OCI-LY7 (cell line): ENCODE results near the gene C16orf54. TPM values are rescaled to one million over a fixed set of nuclear protein-coding genes. Genes with fewer than 3 reads are reported as not detected.
"Not testable (repeated sequence)": the region's sequence is repeated elsewhere in the genome, so short reads cannot be mapped to it uniquely, and the experiment has no call there.

Experiments used
- BruUV-seq: library from RNA; stranded (reverse); fragments of 400-500 nt; replicated peaks from 2 replicates; lab custom pipeline; 2021; lab: Mats Ljungman, UMichigan
- CTCF ChIA-PET: fragments of 300-600 bp; sonication (Branson Sonifier 250); formaldehyde crosslinking; loops from one replicate; lab custom pipeline; 2022; ENCODE audit warnings: antibody characterized with exemption; ENCODE audit not compliant: unreplicated experiment; lab: Charles Lee
- POLR2A ChIA-PET: fragments of 300-600 bp; sonication (Branson Sonifier 250); formaldehyde crosslinking; loops from one replicate; lab custom pipeline; 2022; ENCODE audit warnings: antibody characterized with exemption; lab: Charles Lee
- DNase-seq: peaks from one replicate; pipeline ENCODE4 v3.0.0-alpha.2; 2015; ENCODE audit warnings: low spot score
- H2AFZ ChIP-seq: fragments of 200-600 bp; sonication (generic), shearing (Covaris generic); 2 replicates; pipeline ENCODE4 v1.6.1; 2014; ENCODE audit warnings: mild to moderate bottlenecking, antibody characterized with exemption, low read length, moderate library complexity
- H3K27ac ChIP-seq: fragments of 200-600 bp; sonication (generic); 2 replicates; pipeline ENCODE4 v1.5.1; 2014; ENCODE audit warnings: mixed run types, low read depth, mild to moderate bottlenecking, moderate library complexity, low read length, inconsistent platforms; ENCODE audit not compliant: poor library complexity, severe bottlenecking
- H3K36me3 ChIP-seq: fragments of 200-600 bp; sonication (generic); 2 replicates; pipeline ENCODE4 v1.6.1; 2014; ENCODE audit warnings: mild to moderate bottlenecking, antibody characterized with exemption, low read length, moderate library complexity, mixed read lengths; ENCODE audit not compliant: insufficient read depth
- H3K4me1 ChIP-seq: fragments of 200-600 bp; sonication (generic); 2 replicates; pipeline ENCODE4 v1.5.1; 2014; ENCODE audit warnings: mild to moderate bottlenecking, low read length; ENCODE audit not compliant: insufficient read depth, poor library complexity, severe bottlenecking
- H3K4me2 ChIP-seq: fragments of 200-600 bp; sonication (generic); 2 replicates; pipeline ENCODE4 v1.6.1; 2014; ENCODE audit warnings: mild to moderate bottlenecking, low read length
- H3K4me3 ChIP-seq: fragments of 200-600 bp; sonication (generic); 2 replicates; pipeline ENCODE4 v1.5.1; 2014; ENCODE audit warnings: mild to moderate bottlenecking, low read depth, low read length; ENCODE audit not compliant: poor library complexity, severe bottlenecking
- H3K79me2 ChIP-seq: fragments of 200-600 bp; sonication (generic); 2 replicates; pipeline ENCODE4 v1.6.1; 2016; ENCODE audit warnings: low read depth, mild to moderate bottlenecking, low read length, moderate library complexity, mixed read lengths; ENCODE audit not compliant: insufficient read depth
- H3K9me2 ChIP-seq: fragments of 200-600 bp; sonication (generic); 2 replicates; pipeline ENCODE4 v1.6.1; 2016; ENCODE audit warnings: mild to moderate bottlenecking, low read length, mixed read lengths; ENCODE audit not compliant: insufficient read depth
- H3K9me3 ChIP-seq: fragments of 200-600 bp; sonication (generic); 2 replicates; pipeline ENCODE4 v1.6.1; 2014; ENCODE audit warnings: mild to moderate bottlenecking, mixed run types, low read length, mixed read lengths
- H4K20me1 ChIP-seq: fragments of 200-600 bp; sonication (generic); 2 replicates; pipeline ENCODE4 v1.6.1; 2014; ENCODE audit warnings: mild to moderate bottlenecking, antibody characterized with exemption, low read length, moderate library complexity, mixed read lengths; ENCODE audit not compliant: insufficient read depth
- CTCF ChIP-seq: fragments of 200-600 bp; sonication (generic); conservative IDR thresholded peaks from 2 replicates; pipeline ENCODE4 v1.5.1; 2014; ENCODE audit warnings: mild to moderate bottlenecking, antibody characterized with exemption, low read length, moderate library complexity, mixed read lengths
- EZH2phosphoT487 ChIP-seq: fragments of 200-600 bp; sonication (generic); IDR thresholded peaks from 2 replicates; pipeline ENCODE4 v1.6.1; 2018; ENCODE audit warnings: low read depth, borderline replicate concordance, mild to moderate bottlenecking, mixed run types, antibody characterized with exemption, low read length, moderate library complexity, mixed read lengths
- intact Hi-C: fragments of 100-400 bp; cut with micrococcal nuclease; formaldehyde crosslinking; loops from one replicate; pipeline ENCODE4 v1.10.0; 2022; ENCODE audit not compliant: unreplicated experiment
- total RNA-seq, 2 experiments: library from RNA; depleted of rRNA in 1 of 2; stranded (reverse); fragments of >200 nt in 1 of 2; shearing (Covaris generic) in 1 of 2; gene quantifications; 2 replicates each; pipeline ENCODE4 v1.2.3, GENCODE V29; 2014 to 2022

Gene C16orf54
- total RNA-seq, 2 experiments from 2014 or later: 0.32 TPM; not detected in 1

GRCh38 chr16:29760567-29761279, 14.9 kb upstream of the C16orf54 start:
- intact Hi-C loops: no loop called here
- no peak for DNase-seq
- CTCF ChIA-PET: no interaction called here
- H3K4me1 ChIP-seq: no peaks in the 10 kb centered on the region
- H3K79me2 ChIP-seq: no peaks in the 10 kb centered on the region
- BruUV-seq: no TSS peak
- no peaks in the 10 kb centered on the region for H3K9me2 ChIP-seq
- H3K9me3 ChIP-seq: no peaks in the 10 kb centered on the region
- H3K36me3 ChIP-seq: no peaks in the 10 kb centered on the region
- no peak for TF ChIP-seq EZH2phosphoT487
- TF ChIP-seq CTCF: no peak
- H3K4me3 ChIP-seq: no peak overlapping the region
- no peak overlapping the region for H3K27ac ChIP-seq
- H4K20me1 ChIP-seq: no peaks in the 10 kb centered on the region
- POLR2A ChIA-PET: interaction anchor here (0.5 kb wide), 1 partner anchor 302 kb away, joined by 4 read pairs; no protein-coding TSS in a partner anchor
- H3K4me2 ChIP-seq: no peak overlapping the region
- no peak overlapping the region for H2AFZ ChIP-seq

- H3K4me1 ChIP-seq: peaks cover 10% of the 10 kb centered on the region
- no peaks in the 10 kb centered on the region for H3K9me3 ChIP-seq
- H3K9me2 ChIP-seq: no peaks in the 10 kb centered on the region
- no TSS peak for BruUV-seq
- ChIA-PET CTCF (no interaction called here), POLR2A (no interaction called here)
- TF ChIP-seq EZH2phosphoT487 (no peak), CTCF (no peak)
- intact Hi-C loops: no loop called here
- no peaks in the 10 kb centered on the region for H4K20me1 ChIP-seq
- no peaks in the 10 kb centered on the region for H3K36me3 ChIP-seq
- DNase-seq: no peak
- H2AFZ ChIP-seq: no peak overlapping the region
- H3K4me2 ChIP-seq: no peak overlapping the region
- H3K79me2 ChIP-seq: no peaks in the 10 kb centered on the region
- H3K27ac ChIP-seq: no peak overlapping the region
- H3K4me3 ChIP-seq: no peak overlapping the region
These were observed 12.2 kb upstream of the C16orf54 start for GRCh38 chr16:29757950-29758466.

GRCh38 chr16:29757086-29757485, 11.3 kb upstream of the C16orf54 start:
- H3K9me2 ChIP-seq, H2AFZ ChIP-seq, intact Hi-C loops, H3K27ac ChIP-seq, H3K4me3 ChIP-seq, CTCF ChIA-PET, DNase-seq, POLR2A ChIA-PET, H4K20me1 ChIP-seq, H3K4me2 ChIP-seq, BruUV-seq, H3K36me3 ChIP-seq, H3K79me2 ChIP-seq, H3K9me3 ChIP-seq: not testable (repeated sequence)
- H3K4me1 ChIP-seq: peaks cover 10% of the 10 kb centered on the region
